A673 (cell line): Measurements from ENCODE around the gene INTS4. TPM values are rescaled to one million over a fixed set of nuclear protein-coding genes. Genes with fewer than 3 reads are reported as not detected.

Experiments used
- BruUV-seq: library from RNA; stranded (reverse); fragments of 400-500 nt; replicated peaks from 2 replicates; lab custom pipeline; 2021; lab: Mats Ljungman, UMichigan
- CTCF ChIA-PET: fragments of 300-600 bp; sonication (Branson Sonifier 250); formaldehyde crosslinking; loops from one replicate; lab custom pipeline; 2022; ENCODE audit warnings: antibody characterized with exemption; lab: Charles Lee
- POLR2A ChIA-PET: fragments of 300-600 bp; sonication (Branson Sonifier 250); formaldehyde crosslinking; loops from one replicate; lab custom pipeline; 2022; ENCODE audit warnings: antibody characterized with exemption; ENCODE audit not compliant: low non-redundant PET; lab: Charles Lee
- DNase-seq: peaks from one replicate; pipeline ENCODE4 v3.0.0-alpha.2; 2015; ENCODE audit warnings: low spot score
- H3K27ac ChIP-seq: fragments of 200-600 bp; sonication (generic); 2 replicates; pipeline ENCODE4 v1.5.1; 2016; ENCODE audit warnings: mixed run types, low read depth, mild to moderate bottlenecking, mixed read lengths, antibody characterized with exemption, low read length; ENCODE audit not compliant: poor library complexity, severe bottlenecking
- H3K27me3 ChIP-seq: fragments of 200-600 bp; sonication (generic); replicated peaks from 2 replicates; pipeline ENCODE4 v1.6.1; 2017; ENCODE audit warnings: mixed run types, low read depth, mild to moderate bottlenecking, mixed read lengths, antibody characterized with exemption, low read length; ENCODE audit not compliant: insufficient read depth, poor library complexity
- H3K36me3 ChIP-seq: fragments of 200-600 bp; sonication (generic); 2 replicates; pipeline ENCODE4 v1.6.1; 2016; ENCODE audit warnings: mixed run types, mild to moderate bottlenecking, mixed read lengths, antibody characterized with exemption, low read length; ENCODE audit not compliant: insufficient read depth, poor library complexity, severe bottlenecking
- H3K4me1 ChIP-seq: fragments of 200-600 bp; sonication (generic); 2 replicates; pipeline ENCODE4 v1.6.1; 2017; ENCODE audit warnings: mixed run types, mild to moderate bottlenecking, mixed read lengths, antibody characterized with exemption, low read length; ENCODE audit not compliant: insufficient read depth, poor library complexity, severe bottlenecking
- H3K4me3 ChIP-seq: fragments of 200-600 bp; sonication (generic); 2 replicates; pipeline ENCODE4 v1.5.1; 2016; ENCODE audit warnings: low read depth, mixed run types, mild to moderate bottlenecking, mixed read lengths, low read length; ENCODE audit not compliant: poor library complexity, severe bottlenecking
- H3K9me3 ChIP-seq: fragments of 200-600 bp; sonication (generic); 2 replicates; pipeline ENCODE4 v1.6.1; 2016; ENCODE audit warnings: mixed run types, low read depth, mild to moderate bottlenecking, mixed read lengths, antibody characterized with exemption, low read length; ENCODE audit not compliant: poor library complexity, severe bottlenecking
- EZH2 ChIP-seq: fragments of 200-600 bp; sonication (generic); IDR thresholded peaks from 2 replicates; pipeline ENCODE4 v1.6.1; 2017; ENCODE audit warnings: borderline replicate concordance, low read depth, mild to moderate bottlenecking, mixed read lengths, antibody characterized with exemption, low read length; ENCODE audit not compliant: poor library complexity, severe bottlenecking
- intact Hi-C: fragments of 100-400 bp; cut with micrococcal nuclease; formaldehyde crosslinking; loops from one replicate; pipeline ENCODE4 v1.10.0; 2022; ENCODE audit not compliant: unreplicated experiment
- total RNA-seq: library from RNA; stranded (reverse); gene quantifications from 2 replicates; pipeline ENCODE4 v1.2.3, GENCODE V29; 2021
- TF ChIP-seq, protein P1 (sequence below): fragments of 300-800, 200-600 bp; sonication (generic); conservative IDR thresholded peaks from 2 replicates; pipeline ENCODE4 v1.5.1; 2017; ENCODE audit warnings: low read depth, mild to moderate bottlenecking, antibody characterized with exemption, low read length, moderate library complexity, mixed read lengths

Gene INTS4
- total RNA-seq, 1 experiment from 2014 or later = 66.1 TPM

DNA sequence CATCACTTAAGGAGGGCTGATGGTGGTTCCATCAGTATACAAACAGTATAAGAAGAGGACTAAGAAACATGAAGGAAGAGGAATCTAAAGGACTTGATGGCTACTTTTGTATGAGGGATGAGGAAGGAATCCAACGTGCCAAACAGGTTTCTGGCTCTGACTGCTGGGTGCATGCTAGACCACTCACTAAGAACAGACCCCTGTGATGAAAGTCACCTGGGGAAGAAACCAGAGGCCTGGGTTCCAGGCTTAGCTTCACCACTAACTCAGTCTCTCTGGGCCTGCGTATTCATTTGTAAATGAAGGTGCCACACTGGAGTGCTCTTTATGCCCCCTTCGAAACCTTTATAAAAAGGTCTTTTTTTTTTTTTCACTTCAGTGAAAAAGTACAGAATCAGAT lies 118.4 kb downstream of the INTS4 start:
- ChIA-PET POLR2A (no interaction called here), CTCF (no interaction called here)
- intact Hi-C loops = no loop called here
- no TSS peak for BruUV-seq
- Histone ChIP-seq H3K4me1 (no peaks in the 10 kb centered on the region), H3K4me3 (no peak overlapping the region), H3K27ac (no peak overlapping the region), H3K27me3 (no peaks in the 10 kb centered on the region), H3K36me3 (peaks cover 12% of the 10 kb centered on the region), H3K9me3 (no peaks in the 10 kb centered on the region)
- TF ChIP-seq, protein P1, sequence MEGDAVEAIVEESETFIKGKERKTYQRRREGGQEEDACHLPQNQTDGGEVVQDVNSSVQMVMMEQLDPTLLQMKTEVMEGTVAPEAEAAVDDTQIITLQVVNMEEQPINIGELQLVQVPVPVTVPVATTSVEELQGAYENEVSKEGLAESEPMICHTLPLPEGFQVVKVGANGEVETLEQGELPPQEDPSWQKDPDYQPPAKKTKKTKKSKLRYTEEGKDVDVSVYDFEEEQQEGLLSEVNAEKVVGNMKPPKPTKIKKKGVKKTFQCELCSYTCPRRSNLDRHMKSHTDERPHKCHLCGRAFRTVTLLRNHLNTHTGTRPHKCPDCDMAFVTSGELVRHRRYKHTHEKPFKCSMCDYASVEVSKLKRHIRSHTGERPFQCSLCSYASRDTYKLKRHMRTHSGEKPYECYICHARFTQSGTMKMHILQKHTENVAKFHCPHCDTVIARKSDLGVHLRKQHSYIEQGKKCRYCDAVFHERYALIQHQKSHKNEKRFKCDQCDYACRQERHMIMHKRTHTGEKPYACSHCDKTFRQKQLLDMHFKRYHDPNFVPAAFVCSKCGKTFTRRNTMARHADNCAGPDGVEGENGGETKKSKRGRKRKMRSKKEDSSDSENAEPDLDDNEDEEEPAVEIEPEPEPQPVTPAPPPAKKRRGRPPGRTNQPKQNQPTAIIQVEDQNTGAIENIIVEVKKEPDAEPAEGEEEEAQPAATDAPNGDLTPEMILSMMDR = no peak
- TF ChIP-seq EZH2 = no peak
- DNase-seq = no peak

DNA sequence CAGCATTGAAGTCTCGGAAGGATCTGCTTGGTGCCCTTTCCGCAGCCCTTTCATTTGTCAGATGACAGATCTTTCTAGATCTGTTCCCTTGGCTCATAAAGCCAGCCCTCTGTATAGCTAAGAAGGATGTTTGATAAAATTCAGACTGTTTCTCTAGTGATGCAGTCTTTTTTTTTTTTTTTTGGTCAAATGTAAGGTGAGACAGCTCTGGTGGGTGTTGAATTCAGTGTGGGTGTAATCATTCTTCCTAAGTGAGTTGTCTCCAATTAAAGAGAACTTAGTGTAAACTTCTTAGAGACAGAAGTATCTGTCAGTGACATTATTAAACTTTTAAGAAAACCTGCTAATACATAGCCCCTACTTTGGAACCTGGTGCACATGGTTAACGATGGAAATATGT lies 120.3 kb downstream of the INTS4 start:
- Histone ChIP-seq H3K27ac (no peak overlapping the region), H3K36me3 (peaks cover 7% of the 10 kb centered on the region), H3K27me3 (no peaks in the 10 kb centered on the region), H3K9me3 (no peaks in the 10 kb centered on the region), H3K4me1 (no peaks in the 10 kb centered on the region), H3K4me3 (no peak overlapping the region)
- ChIA-PET POLR2A (no interaction called here), CTCF (interaction anchor here (0.6 kb wide), 1 partner anchor 98 kb away, joined by 6 read pairs; no protein-coding TSS in a partner anchor)
- intact Hi-C loops = no loop called here
- BruUV-seq = no TSS peak
- TF ChIP-seq EZH2 = no peak
- TF ChIP-seq, protein P1 = no peak
- DNase-seq = no peak

DNA sequence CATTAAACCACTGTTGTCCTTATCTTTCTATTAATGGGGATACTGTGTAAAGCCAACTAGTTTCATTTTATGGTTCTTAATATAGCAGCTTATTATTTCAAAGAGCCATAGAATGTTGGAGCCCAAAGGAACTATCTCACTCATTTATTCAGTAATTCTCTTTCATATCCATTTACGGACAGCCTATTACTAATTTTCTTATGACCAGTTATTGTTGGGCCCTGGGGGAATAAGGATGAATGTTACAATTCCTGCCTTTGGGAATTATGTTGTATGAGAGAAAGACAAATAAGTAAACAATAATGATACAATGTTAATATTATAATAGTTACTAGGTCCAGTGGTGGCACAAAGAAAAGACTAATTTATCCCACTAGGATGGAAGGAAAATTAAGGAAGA lies 121.1 kb downstream of the INTS4 start:
- ChIA-PET CTCF (no interaction called here), POLR2A (no interaction called here)
- Histone ChIP-seq H3K36me3 (peaks cover 7% of the 10 kb centered on the region), H3K4me1 (no peaks in the 10 kb centered on the region), H3K4me3 (no peak overlapping the region), H3K9me3 (no peaks in the 10 kb centered on the region), H3K27me3 (no peaks in the 10 kb centered on the region), H3K27ac (no peak overlapping the region)
- TF ChIP-seq, protein P1 = no peak
- no peak for TF ChIP-seq EZH2
- no TSS peak for BruUV-seq
- no peak for DNase-seq
- intact Hi-C loops = no loop called here
